Osteocyte (in vitro differentiated cells): ENCODE data around the gene SPACA9. TPM values are rescaled to one million over a fixed set of nuclear protein-coding genes. Genes with fewer than 3 reads are reported as not detected.
A peak's percentile ranks its signal among the peaks of the same experiment; 100 is the strongest.

Source experiments
- DNase-seq: peaks from one replicate; pipeline ENCODE4 v3.0.0; 2021; ENCODE audit warnings: mixed read lengths; ENCODE audit not compliant: unreplicated experiment; ENCODE audit errors: extremely low spot score
- H3K27ac Mint-ChIP-seq: one replicate; pipeline ENCODE4 v1.8.0; 2021; ENCODE audit warnings: mild to moderate bottlenecking, mixed read lengths; ENCODE audit not compliant: unreplicated experiment
- H3K27me3 Mint-ChIP-seq: one replicate; pipeline ENCODE4 v1.8.0; 2021; ENCODE audit warnings: mixed read lengths; ENCODE audit not compliant: unreplicated experiment
- H3K36me3 Mint-ChIP-seq: one replicate; pipeline ENCODE4 v1.8.0; 2021; ENCODE audit warnings: mixed read lengths; ENCODE audit not compliant: unreplicated experiment
- H3K4me1 Mint-ChIP-seq: one replicate; pipeline ENCODE4 v1.8.0; 2021; ENCODE audit warnings: mixed read lengths; ENCODE audit not compliant: unreplicated experiment
- H3K4me3 Mint-ChIP-seq: one replicate; pipeline ENCODE4 v1.8.0; 2021; ENCODE audit warnings: mild to moderate bottlenecking, moderate library complexity, mixed read lengths; ENCODE audit not compliant: unreplicated experiment
- H3K9me3 Mint-ChIP-seq: one replicate; pipeline ENCODE4 v1.8.0; 2021; ENCODE audit warnings: mixed read lengths; ENCODE audit not compliant: unreplicated experiment
- total RNA-seq: library from RNA; stranded (reverse); gene quantifications from 2 replicates; pipeline ENCODE4 v1.2.1, GENCODE V29; 2021
- TF ChIP-seq, protein P1 (sequence below): fragments of 200-600 bp; sonication (generic); IDR thresholded peaks from 2 replicates; pipeline ENCODE4 v1.5.0; 2021; ENCODE audit warnings: antibody characterized with exemption, mild to moderate bottlenecking, moderate library complexity

The SPACA9 gene
- total RNA-seq, 1 donor from 2014 or later = 6.7 TPM

DNA sequence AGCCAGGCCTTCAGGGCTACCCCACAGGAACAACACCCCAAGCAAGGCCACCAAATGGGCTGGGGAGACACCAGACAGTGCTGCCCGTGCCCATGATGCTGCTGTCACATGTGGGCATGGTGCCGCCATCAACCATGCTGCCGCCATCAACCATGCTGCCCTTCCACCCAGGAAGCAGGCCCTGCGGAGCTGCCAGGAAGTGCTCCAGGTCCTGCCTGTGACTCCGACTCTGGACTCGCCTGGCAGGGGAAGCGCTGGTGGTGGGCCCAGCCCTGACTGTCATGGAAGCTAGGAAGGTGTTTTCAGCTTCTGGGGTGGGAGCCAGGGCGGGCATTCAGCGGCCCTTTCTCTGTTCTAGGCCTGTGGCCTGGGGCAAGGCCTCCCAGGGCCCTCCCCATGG, 9.4 kb upstream of the SPACA9 start:
- no peak overlapping the region for H3K27ac Mint-ChIP-seq

DNA sequence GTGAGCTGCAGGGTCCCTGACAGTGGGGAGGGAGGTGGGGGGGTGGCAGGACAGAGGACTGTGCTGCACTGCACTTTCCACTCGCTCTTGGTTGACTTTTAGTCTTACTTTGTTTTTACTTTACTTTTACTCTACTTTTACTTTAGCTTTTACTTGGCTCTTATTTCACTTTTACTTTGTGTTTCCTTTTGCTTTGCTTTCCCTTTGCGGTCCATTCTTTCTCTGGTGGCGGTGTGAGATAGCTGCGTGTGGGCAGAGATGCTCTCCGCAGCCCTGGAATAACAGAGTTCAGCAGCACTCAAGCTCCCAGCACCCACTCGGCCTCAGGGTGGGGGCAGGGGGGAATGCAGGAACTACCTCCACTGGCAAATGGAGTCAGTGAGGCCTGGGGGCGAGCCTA, 5.3 kb upstream of the SPACA9 start:
- TF ChIP-seq, protein P1, sequence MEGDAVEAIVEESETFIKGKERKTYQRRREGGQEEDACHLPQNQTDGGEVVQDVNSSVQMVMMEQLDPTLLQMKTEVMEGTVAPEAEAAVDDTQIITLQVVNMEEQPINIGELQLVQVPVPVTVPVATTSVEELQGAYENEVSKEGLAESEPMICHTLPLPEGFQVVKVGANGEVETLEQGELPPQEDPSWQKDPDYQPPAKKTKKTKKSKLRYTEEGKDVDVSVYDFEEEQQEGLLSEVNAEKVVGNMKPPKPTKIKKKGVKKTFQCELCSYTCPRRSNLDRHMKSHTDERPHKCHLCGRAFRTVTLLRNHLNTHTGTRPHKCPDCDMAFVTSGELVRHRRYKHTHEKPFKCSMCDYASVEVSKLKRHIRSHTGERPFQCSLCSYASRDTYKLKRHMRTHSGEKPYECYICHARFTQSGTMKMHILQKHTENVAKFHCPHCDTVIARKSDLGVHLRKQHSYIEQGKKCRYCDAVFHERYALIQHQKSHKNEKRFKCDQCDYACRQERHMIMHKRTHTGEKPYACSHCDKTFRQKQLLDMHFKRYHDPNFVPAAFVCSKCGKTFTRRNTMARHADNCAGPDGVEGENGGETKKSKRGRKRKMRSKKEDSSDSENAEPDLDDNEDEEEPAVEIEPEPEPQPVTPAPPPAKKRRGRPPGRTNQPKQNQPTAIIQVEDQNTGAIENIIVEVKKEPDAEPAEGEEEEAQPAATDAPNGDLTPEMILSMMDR = no peak
- DNase-seq = no peak
- Mint-ChIP-seq H3K4me1 (no peaks in the 10 kb centered on the region), H3K9me3 (no peaks in the 10 kb centered on the region), H3K4me3 (no peak overlapping the region), H3K27ac (no peak overlapping the region), H3K27me3 (peaks cover 5% of the 10 kb centered on the region), H3K36me3 (no peaks in the 10 kb centered on the region)

More for the DNA sequence above, 9.4 kb upstream of the SPACA9 start:
- H3K27me3 Mint-ChIP-seq = peaks cover 17% of the 10 kb centered on the region
- H3K9me3 Mint-ChIP-seq = no peaks in the 10 kb centered on the region
- no peaks in the 10 kb centered on the region for H3K36me3 Mint-ChIP-seq
- DNase-seq = no peak
- no peaks in the 10 kb centered on the region for H3K4me1 Mint-ChIP-seq
- no peak overlapping the region for H3K4me3 Mint-ChIP-seq
- TF ChIP-seq, protein P1 = no peak

DNA sequence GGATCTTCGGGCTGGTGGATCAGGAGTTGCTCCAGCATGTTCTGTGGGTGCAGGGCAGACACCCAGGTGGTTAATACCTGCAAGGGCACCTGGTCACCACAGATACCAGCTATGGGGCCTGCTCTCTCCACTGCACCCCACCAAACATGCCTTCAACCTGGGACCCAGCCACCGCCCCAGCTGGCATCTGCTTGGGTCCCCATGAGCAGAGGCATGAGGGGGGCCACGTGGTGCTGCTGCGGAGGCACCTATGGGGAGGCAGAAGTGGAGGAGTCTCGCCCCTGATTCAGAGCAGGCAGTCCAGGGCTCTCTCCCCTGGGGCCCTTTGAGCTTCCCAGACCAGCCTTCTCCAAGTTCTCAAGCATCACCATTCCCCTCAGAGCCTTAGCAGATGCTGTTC, 3.5 kb upstream of the SPACA9 start:
- DNase-seq = no peak

DNA sequence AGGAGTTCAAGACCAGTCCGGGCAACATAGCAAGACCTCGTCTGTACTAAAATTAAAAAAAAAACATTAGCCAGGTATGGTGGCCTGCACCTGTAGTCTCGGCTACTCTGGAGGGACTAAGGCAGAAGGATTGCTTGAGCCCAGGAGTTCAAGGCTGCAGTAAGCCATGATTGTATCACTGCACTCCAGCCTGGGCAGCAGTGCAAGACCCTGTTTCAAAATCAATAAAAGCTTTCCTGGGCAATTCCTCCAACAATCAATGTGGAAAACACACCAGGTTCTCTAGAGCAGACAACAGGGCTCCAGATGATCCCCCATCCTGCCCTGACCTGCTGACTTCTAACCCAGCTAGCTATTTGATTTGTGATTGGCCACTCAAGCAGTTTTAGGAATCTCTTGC, 1.8 kb upstream of the SPACA9 start:
- Mint-ChIP-seq H3K36me3 (no peaks in the 10 kb centered on the region), H3K4me1 (peaks cover 5% of the 10 kb centered on the region), H3K27ac (no peak overlapping the region), H3K27me3 (no peaks in the 10 kb centered on the region), H3K4me3 (peak overlapping the region; percentile 75), H3K9me3 (no peaks in the 10 kb centered on the region)
- no peak for DNase-seq
- TF ChIP-seq, protein P1 = no peak

More for the DNA sequence above, 3.5 kb upstream of the SPACA9 start:
- Mint-ChIP-seq H3K27ac (no peak overlapping the region), H3K9me3 (no peaks in the 10 kb centered on the region), H3K4me1 (peaks cover 5% of the 10 kb centered on the region), H3K27me3 (peaks cover 5% of the 10 kb centered on the region), H3K4me3 (no peak overlapping the region), H3K36me3 (no peaks in the 10 kb centered on the region)
- TF ChIP-seq, protein P1 = no peak

DNA sequence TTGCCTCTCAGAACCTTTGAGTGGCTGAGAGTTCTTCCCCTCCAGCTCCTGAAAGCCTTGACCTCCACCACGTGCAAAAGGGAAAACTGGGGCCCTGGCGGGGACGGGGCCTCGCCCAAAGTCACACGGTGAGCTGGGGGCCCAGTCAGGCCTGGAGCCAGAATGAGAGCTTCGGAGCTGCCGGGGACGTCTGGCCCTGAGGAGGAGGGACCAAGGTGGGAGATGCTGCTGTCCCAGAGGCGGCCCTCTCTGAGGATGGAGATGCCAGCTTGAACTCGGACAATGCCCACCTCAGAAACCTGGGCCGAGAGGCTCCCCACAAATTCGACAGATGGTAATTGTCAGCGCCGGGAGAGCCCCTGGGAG, 1.3 kb upstream of the SPACA9 start:
- H3K4me3 Mint-ChIP-seq = peak overlapping the region; percentile 75
- TF ChIP-seq, protein P1 = no peak
- peak overlapping the region; percentile 10 for H3K27ac Mint-ChIP-seq
- H3K9me3 Mint-ChIP-seq = no peaks in the 10 kb centered on the region
- no peak for DNase-seq
- H3K36me3 Mint-ChIP-seq = no peaks in the 10 kb centered on the region
- H3K27me3 Mint-ChIP-seq = no peaks in the 10 kb centered on the region
- peaks cover 5% of the 10 kb centered on the region for H3K4me1 Mint-ChIP-seq
